Sciatic nerve (tissue), 1 donor: ENCODE data around the gene SMIM30. TPM values are rescaled to one million over a fixed set of nuclear protein-coding genes. Genes with fewer than 3 reads are reported as not detected.

Experiments
- total RNA-seq: library from RNA; stranded (reverse); fragmentation: NEBNext Ultra II Directional; extraction: Animal tissue kit (Norgen Biotek cat#: 25700); gene quantifications from one replicate; pipeline ENCODE4 v1.2.1, GENCODE V29; 2021
- donor health status: DM: no; HTN: no; CAD: no.

The SMIM30 gene
- total RNA-seq, 1 donor from 2014 or later, result 29.6 TPM

Other genes starting within 250 kb of the SMIM30 start
- gene GPR85, start 31.7 kb downstream of the SMIM30 start, total RNA-seq, result 1.6 TPM